Neural progenitor cell (in vitro differentiated cells): ENCODE data around the gene KLC3.

ENCODE experiments used
- CTCF ChIP-seq: fragments of 200-600 bp; sonication (generic); IDR thresholded peaks from 2 replicates; pipeline ENCODE4 v1.5.1; 2017; ENCODE audit warnings: antibody characterized with exemption, mild to moderate bottlenecking
- EZH2 ChIP-seq: fragments of 200-600 bp; sonication (generic); IDR thresholded peaks from 2 replicates; pipeline ENCODE4 v1.6.1; 2017; ENCODE audit warnings: antibody characterized with exemption, mild to moderate bottlenecking, moderate library complexity
- EZH2phosphoT487 ChIP-seq: fragments of 200-600 bp; sonication (generic); IDR thresholded peaks from 2 replicates; pipeline ENCODE4 v1.6.1; 2017; ENCODE audit warnings: antibody characterized with exemption

- TF ChIP-seq CTCF (no peak), EZH2 (no peak), EZH2phosphoT487 (no peak)
Measured at GRCh38 chr19:45347570-45348366, 7.2 kb downstream of the KLC3 start.
